Effector CD8-positive, alpha-beta T cell (primary cell): ENCODE results near the gene RABGGTA.

Experiments
- DNase-seq: peaks from one replicate; lab custom pipeline; 2025; lab: John Stamatoyannopoulos, UW

Gene RABGGTA

DNA sequence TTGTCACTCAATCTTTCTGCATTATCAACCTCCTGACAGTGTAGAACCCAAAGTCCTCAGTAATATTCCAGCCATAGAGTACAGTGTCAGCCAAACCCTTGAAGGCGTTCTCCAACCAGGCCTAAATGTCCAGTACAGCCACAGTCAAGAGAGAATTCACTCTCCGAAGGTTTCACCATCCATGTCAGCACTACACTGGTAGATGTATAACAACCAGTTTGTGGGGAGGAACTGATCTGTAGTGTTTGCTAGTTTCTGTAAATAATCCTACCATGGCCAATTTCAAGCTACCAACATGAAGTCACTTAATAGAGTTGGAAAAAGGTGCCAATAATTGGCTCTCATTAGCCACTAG, 55.1 kb downstream of the RABGGTA start:
- DNase-seq = no peak
